PC-9 (cell line): Measurements from ENCODE around the gene CABLES2.

ENCODE experiments used
- CTCF ChIP-seq: fragments of 200-600 bp; sonication (generic); conservative IDR thresholded peaks from 2 replicates; pipeline ENCODE4 v1.6.1; 2017; ENCODE audit warnings: mixed run types, antibody characterized with exemption, mild to moderate bottlenecking, moderate library complexity
- EZH2 ChIP-seq: fragments of 200-600 bp; sonication (generic); IDR thresholded peaks from 2 replicates; pipeline ENCODE4 v1.8.0; 2017; ENCODE audit warnings: antibody characterized with exemption, low read depth

- peak; percentile 35; the same call in 1 of the 2 replicates for TF ChIP-seq CTCF
- TF ChIP-seq EZH2, result no peak
These were observed at the start of gene CABLES2 for GRCh38 chr20:62407221-62407992.
